ENCODE data around the gene MRPS34.
"Not testable (repeated sequence)": the region's sequence is repeated elsewhere in the genome, so short reads cannot be mapped to it uniquely, and the experiment has no call there.

Gene MRPS34

DNA sequence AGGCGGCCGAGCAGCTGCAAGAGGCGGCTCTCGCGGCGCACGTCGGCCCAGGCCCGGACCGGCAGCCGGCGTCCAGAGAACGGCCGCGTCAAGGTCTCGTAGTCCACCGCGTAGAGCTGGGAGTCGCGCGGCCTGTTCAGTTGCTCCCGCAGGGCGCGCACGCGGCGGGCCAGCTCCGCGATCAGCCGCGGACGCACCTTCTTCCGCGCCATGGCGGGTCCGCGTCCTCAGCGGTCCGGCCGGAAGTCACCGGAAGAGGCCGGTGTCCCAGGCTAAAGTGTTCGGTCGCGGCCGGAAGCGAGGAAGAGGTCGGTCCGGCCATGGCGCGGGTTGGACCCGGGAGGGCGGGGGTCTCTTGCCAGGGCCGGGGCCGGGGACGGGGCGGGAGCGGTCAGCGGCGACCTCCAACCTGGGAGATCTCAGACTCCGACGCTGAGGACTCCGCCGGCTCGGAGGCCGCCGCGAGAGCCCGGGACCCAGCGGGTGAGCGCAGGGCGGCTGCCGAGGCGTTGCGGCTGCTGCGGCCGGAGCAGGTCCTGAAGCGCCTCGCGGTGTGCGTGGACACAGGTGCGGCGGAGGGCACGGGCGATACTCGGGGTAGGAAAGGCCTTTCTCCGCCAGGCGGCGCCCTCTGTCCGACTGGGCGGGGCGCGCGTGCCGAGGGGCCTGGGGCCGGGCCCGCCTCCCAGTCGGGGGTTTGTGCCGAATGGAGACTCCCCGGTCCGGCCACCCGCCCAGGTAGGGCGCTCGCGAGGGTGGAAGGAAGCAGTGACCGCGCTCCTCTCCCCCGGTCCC lies at the start of gene MRPS34:
MRPS34 (minus strand) TSS at position 227 of the 795 bp plus-strand sequence; CDS start at position 212, 15 bp downstream.
- peak; percentile 86 for DNase-seq

DNA sequence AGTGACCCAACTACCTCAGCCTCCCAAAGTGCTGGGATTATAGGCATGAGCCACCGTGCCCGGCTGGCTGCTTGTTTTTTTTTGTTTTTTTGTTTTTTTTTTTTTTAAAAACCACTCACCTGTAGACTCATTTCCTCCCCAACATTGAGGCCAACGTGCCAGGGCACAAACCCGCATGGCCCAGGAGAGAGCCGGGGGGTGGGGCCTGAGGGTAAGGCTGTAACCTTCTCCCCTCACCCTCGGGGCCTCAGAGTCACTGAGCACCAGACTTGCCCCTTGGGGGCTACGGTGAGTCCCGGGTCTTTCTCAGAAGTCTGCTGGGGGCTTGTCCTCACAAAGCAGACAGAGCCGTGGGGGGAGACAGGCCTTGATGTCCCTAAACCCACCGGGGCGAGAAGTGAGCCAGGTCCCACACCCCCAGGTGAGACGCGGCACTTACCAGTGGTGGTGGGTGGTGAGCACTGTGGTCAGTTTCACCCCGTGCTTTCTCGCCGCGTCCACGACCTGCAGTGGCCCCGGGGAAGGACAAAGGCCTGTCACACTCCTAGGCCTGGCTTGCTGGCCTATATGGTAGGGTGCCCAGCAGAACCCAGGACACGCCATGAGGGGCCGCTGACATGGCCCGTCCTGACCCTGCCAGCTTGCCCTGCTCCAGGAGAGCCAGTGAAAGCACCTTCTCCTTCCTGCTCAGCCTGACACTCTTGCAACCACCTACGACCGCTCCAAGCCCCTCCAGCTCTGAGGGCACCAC lies 49.1 kb upstream of the MRPS34 start:
- DNase-seq: no peak

DNA sequence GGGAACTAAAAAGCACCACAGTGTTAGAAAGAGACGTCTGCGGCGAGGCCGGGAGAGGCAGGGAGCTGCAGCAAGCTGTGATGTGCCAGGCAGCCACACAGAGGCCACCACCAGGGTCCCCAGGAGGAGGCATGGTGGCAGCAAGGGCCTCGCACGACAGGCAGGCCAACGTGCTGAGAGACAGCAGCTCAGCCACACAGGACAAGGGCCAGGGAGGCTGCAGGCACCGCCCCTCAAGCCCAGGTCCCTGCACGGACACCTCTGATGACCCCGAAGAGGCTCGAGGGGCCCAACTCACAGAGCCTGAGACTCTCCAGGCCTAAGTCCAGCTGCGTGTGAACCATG lies 48.0 kb upstream of the MRPS34 start:
- no peak for DNase-seq

DNA sequence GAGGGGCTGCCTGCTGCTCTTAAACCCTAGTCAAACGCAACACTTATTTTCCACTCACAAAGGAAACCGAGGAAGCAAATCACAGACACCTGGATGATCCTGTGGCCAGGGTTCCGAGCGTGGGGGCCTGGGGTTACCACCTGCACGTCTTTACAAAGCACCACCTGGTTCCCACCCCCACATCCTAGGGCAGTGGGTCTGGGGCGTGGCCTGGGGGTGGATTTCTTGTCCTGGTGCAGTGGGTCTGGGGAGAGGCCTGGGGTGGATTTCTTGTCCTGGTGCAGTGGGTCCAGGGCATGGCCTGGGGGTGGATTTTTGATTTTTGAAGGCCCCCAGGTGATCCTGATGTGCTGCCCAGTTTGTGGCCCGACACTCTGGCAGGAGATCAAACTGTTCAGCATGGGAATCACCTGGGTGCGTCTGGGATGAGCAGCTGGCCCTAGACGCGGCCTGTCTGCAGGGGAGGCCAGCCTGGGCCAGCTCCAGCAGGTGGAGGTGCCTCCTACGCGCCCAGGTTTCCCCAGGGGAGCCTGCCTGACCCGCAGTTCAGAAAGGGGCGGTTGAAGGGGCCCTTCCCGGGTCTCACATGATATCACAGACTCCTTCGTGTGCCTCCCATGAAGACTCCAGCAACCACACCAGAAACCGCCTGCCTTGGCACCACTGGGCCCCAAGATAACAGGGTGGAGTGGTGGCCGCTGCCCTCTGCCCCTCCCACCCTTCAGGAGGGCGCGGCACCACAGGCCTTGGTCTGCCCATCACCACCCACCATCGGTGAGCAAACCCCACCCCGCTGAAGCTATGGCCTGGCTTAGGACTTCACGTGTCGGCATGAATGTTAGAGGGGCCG lies 47.4 kb upstream of the MRPS34 start:
- no peak for DNase-seq

DNA sequence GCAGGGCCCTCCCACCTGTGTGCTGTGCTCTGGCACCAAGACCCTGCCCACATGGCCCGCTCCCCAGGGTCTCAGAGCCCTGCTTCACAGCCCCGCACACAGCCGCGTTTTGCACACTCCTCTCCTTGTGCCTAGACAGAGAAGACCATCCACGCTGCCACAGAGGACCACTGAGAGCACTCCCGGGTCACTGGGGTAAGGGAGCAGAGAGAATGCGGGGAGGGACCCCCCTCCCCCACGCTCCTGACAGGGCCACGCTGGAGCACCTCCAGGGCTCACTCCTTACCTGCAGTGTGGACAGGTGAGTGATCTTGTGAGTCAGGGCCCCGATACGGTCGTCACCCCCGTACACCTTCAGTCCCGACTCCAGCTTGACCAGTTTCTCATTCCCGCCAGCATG lies 46.7 kb upstream of the MRPS34 start:
- no peak for DNase-seq

DNA sequence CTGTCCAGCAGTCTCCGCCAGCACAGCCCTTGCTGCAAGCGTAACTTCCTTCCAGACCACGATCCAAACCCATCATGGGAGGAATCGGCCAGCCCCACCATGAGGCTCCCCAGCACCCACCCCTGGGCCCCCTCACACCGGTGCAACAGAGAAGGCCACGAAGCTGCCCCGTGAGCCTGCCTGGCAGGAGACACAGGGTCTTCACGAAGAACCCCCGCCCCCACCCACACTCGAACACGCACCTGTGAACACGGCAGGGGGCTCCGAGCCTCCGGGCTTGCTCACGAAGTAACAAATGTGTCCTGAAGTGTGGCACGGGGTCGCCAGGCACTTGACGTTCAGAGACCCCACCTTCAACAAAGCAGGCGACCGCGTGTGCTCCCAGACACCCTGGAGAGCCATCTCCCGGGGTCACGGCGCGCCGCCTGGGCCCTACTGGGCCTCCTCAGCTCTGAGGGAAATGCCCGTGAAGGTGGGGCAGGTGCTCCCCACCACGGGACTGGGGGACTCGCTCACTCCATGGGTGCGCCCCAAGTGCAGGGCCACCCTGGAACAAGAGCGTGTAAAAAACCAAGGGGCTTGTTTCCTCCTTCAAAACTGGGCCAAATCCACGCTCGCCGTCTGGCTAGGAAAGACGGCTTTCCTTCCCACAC lies 46.1 kb upstream of the MRPS34 start:
- DNase-seq: no peak

DNA sequence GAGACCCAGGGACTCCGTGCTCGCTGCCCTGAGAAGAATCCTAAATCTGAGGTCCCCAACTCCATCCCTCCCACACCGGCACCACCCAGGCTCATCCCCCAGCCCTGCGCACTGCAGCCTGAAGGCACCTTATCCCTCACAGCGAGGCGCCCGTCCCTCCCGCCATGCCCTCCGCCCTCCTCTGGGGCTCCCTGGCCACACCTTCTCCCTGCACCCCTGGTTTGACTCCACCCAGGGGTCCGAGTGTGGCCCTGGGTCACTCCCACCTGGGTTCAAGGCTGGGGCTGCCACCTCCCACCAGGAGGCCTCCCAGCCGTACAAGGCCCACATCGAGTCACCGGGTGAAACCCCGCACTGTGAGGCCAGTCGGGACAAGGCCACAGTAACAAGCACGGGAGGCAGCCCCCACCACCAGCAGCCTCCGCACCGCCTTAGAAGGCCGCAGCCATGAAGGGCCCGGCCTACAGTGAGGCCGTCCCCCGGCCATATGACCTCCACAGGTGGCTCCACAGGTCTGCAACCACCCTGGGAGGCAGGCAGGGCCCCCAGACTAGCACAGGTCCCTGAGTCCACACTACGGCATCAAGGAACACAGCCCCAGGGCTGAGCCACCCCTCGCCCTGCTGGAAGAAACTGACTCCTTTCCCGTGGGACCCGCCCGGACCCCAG lies 45.4 kb upstream of the MRPS34 start:
- no peak for DNase-seq

DNA sequence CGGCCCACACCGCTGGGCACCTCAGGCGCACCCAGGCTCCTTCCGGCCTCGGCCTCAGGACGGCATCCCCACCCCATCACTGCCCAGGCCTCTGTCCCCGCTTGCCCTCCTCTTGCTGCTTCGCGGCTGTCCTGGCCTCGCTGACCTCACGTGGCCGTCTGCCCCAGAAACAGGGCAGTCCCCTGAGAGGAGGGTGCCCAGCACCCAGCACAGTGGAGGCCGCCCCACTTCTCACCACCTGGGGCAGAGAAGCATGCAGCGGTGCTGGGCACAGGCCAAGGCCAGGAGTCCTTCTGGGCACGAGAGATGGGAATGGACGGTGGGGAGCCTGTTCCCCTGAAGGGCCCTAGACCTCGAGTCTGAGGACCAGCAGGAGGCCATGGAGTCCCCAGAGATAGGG lies 44.8 kb upstream of the MRPS34 start:
- no peak for DNase-seq

DNA sequence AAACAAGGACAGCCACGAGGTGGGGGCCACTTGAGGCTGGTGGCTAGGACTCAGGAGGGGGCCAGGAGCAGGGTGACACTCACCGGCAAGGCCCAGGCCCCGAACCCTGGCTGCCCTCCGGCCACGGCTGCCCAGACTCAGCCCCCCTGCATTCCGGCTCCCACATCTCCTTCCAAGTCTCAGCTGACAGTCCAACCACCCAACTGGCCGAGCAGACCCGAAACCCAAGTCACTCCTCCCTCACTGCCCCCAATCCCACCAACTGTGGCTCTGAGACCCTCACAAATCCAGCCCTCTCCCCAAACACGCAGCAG lies 44.3 kb upstream of the MRPS34 start:
- no peak for DNase-seq

DNA sequence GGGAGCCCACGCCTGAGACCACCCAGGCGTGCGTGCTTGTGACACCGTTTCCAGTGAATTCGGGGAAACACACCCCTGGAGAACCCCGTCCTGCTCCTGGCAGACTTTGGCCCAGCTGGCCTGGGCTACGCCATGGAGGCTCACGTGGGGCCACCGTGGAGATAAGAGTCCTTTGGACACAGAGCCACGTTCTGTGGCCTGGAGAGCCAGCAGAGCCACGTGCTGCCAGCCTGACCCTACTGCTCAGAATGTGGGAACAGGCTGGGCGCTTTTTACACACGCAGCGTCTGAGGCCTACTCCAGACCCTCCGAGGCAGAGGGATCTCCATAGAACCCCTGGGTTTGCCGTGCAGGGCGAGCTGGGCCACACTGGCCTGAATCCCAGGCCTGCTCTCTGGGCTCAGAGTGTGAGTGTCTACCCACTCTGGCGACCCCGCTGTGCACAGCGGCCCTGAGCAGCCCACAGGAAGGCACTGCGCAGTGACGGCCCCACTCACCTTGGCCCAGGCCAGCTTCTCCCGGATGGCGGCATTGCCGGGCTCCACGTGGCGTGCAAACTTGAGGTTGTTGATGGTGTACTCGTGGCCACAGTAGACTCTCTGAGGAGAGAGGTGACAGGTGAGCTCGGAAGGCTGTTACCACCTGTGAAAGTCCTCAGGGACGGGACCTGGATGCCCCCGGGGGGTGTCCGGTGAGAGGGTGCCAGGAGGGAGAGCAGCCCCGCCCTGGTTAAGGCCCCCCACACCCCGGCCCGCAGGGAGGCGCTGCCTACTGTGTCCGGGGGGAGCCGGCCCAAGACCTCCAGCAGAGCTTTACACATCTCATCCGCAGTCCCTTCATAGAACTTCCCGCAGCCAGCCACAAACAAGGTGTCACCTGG lies 43.7 kb upstream of the MRPS34 start:
- no peak for DNase-seq

DNA sequence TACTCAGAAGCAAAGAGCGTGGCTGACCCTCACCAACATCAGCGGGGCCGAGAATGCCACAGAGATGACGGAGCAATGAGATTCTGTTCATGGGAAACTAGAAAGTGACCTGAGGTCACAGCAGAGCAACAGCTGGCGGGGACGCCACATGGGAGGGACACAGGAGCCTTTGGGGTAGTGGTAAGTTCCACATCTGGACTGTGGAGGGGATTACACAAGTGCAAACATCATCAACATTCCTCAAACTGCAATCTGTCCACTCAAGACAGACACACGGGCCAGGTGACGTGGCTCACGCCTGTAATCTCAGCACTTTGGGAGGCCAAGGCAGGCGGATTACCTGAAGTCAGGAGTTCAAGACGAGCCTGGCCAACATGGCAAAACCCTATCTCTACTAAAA lies 42.5 kb upstream of the MRPS34 start:
- no peak for DNase-seq

DNA sequence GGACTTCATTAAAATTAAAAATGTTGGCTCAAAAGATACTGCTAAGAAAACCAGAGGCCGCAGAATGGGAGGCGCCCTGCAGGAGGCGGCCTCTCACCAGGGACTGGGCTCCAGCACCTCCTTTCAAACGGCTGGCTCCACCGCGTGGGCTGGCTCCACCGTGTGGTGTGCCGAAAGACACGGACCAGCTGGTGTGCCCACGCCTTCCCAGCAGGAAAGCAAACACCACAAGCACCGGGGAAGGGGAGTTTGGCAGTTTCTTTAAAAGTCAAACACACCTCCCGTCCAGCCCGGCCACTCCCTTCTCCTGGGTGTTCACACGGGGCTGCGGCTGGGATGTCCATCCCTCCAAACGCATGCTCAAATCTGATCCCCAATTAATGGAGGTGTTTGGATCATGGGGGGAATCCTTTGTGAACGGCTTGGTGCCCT lies 39.8 kb upstream of the MRPS34 start:
- peak; percentile 72 for DNase-seq

DNA sequence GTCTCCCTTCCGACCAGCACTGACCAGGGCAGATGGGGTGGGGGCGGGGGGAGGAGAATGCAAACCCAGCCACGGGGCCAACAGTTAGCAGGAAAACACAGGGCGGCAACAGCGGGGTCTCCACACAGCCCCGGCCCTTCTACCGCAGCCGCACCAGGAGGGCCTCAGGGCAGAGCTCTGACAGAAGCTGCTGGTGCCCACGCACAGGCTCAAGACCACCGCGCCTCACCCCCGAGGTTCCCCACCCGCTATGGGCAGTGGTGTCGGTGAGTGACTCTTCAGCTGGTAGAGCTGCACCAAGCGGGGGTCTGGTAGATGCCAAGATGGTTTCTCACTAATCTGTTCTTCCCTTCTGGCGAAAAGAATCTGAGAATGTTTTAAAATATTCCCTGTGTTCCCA lies 37.6 kb upstream of the MRPS34 start:
- no peak for DNase-seq

DNA sequence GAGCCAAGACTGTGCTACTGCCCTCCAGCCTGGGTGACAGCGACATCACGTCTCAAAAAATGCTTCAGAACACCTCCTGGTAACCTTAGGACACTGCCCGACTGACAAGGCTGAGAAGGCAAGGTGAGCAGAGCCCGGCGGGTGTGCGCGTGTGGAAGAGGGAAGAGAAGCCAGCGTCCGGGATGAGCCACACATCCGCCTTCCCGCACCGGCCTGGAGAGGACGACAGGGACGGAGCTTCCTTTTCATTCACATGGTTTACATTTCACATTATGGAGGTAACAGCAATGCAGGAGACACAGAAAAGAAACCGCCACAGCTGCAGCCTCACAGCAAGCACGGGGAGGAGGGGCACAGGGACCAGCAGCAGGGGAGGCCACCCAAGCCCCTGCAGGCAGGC lies 37.2 kb upstream of the MRPS34 start:
- no peak for DNase-seq

DNA sequence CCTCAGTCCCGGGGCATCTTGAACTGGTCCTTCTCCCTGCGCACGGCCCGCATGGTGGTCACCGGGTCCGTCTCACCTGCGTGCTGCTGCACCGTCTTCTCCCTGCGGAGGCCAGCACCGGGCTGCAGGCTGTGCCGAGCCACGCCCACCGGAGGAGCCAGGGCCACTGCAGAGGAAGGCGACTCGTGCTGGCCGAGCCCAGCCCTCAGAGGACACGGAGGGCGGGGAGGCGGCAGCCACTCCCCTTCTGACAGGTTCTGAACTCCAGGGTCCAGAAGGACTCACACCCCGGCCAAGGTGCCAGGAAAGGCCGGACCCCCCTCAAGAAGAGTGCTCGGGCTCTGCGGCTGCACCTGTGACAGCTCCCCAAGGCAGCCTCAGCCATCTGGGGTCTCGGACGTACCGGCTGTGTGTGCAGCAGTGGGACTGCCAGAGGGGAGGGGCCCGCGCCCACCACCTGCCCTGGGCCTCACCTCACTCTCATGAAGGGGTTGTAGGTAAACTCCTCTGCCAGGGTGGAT lies 36.4 kb upstream of the MRPS34 start:
- no peak for DNase-seq

DNA sequence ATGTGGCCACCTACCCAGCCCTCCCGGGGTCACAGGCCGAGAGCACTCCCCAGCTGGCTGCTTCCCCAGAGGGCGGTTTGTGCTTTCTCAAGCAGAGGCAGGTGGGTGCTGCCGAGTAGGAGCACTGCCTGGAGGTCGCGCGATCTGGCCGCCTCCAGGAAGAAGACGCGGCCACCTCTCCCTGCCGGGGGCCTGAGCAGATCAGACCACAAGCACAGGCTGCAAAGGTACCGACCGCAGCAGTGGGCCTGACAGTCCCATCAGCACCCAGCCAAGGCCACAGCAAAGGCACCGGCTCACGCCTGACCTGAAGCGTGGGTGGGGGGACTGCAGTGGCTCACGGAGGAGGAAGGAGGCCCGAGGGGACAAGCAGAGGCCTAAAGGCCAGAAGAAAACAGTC lies 35.8 kb upstream of the MRPS34 start:
- no peak for DNase-seq

DNA sequence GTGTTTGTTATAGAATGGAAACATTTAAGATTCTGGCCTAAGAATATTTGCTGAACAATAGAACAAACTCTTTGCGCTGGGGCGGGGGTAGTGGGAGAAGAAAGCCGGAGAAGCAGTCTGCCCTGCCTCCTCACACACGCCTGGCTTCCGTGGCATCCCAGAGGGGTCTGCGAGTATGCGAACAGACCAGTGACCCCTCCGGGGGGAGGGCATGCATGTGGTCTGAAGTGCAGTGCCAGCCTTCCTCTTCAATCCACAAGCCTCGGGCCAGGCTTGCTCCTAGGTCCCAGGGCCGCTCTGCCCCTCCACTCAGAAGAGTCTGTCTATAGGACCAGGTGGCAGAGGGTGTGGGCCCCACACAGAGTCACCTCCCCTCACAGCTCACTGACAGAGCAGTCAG lies 34.7 kb upstream of the MRPS34 start:
- DNase-seq: no peak

DNA sequence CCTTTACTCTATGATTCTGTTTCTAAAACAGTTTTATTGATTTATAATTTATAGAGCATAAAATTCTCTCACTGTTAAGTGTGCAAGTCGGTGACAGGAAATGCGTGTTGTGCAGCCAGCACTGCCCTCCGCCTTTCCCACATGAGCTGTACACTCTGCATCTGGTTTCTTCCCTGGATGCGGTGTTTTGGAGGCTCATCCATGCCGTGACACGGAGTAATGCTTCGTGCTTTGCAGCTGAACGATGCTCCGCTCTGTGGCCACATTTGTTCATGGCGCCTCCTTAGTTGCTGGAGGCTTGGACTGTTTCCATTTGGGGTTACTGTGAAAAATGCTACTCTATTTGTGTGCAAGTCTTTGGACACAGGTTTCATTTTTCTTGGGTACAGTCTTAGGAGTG lies 27.8 kb upstream of the MRPS34 start:
- no peak for DNase-seq

DNA sequence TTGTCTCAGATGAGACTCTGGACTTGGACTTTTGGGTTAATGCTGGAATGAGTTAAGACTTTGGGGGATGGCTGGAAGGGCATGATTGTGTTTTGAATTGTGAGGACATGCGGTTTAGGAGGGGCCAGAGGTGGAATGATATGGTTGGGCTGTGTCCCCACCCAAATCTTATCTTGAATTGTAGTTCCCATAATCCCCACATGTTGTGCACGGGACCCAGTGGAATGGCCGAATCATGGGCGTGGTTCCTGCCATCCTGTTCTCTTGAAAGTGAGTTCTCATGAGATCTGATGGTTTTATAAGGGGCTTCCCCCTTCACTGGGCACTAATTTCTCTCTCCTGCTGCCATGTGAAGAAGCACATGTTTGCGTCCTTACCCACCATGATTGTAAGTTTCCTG lies 26.3 kb upstream of the MRPS34 start:
- not testable (repeated sequence) for DNase-seq

DNA sequence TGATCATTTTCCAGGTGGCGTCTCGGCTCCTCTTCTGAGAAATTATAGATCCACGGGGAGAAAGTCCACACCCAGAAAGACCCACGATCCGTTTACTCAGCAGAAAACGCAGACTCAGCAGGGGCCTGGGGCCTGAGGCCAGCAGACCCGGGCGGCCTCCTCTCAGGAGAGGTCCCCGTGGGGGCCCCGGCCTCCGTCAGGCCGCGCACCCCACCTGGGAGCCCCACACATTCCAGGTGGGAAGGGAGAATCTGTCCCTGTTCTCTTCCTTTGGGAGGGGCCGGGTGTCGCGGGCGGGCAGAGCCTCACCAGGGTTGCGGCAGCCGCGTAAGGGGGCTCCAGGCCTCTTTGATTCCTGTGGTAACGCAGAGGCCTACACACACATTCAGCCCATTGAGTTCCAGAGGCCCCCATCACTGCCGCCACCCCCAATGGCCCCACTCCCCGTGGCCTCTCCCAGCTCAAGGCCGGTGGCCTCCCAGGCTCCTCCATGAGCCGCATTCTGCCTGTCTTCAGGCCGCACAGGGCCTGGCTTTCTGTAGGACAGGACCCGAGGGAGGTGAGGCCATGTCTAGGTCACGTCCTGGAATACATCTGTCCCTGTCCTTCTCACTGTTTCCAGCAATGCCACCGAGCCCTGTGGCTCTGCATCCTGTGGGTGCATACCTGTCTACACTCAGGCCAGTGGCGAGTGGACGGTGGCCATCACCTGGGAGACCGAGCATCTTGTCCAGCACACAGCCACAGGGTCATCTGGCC lies 22.2 kb upstream of the MRPS34 start:
- DNase-seq: no peak
